GM12892 (cell line): ENCODE results near the gene WFIKKN2.

ENCODE experiments used
- DNase-seq: peaks from one replicate; pipeline ENCODE4 v3.0.0; 2011; ENCODE audit not compliant: insufficient read length
- FAIRE-seq: peaks from 2 replicates; lab custom pipeline; 2011; peaks lifted over from hg19 to GRCh38; lab: Jason Lieb, UNC
- POLR2A ChIP-seq: IDR thresholded peaks from 2 replicates; pipeline ENCODE4 v1.6.1; 2011; ENCODE audit warnings: low read depth, low read length, control low read depth
- POLR2AphosphoS5 ChIP-seq: IDR thresholded peaks from 2 replicates; pipeline ENCODE4 v1.6.1; 2011; ENCODE audit warnings: low read depth, low read length, control low read depth
- TAF1 ChIP-seq: IDR thresholded peaks from 2 replicates; pipeline ENCODE4 v1.6.1; 2011; ENCODE audit warnings: low read depth, mild to moderate bottlenecking, control low read depth, low read length, borderline replicate concordance

The WFIKKN2 gene

GRCh38 chr17:50839591-50840310 lies 4.4 kb downstream of the WFIKKN2 start:
- DNase-seq = no peak
- FAIRE-seq = no peak
- no peak for TF ChIP-seq TAF1
- TF ChIP-seq POLR2AphosphoS5 = no peak
- no peak for TF ChIP-seq POLR2A

GRCh38 chr17:50840311-50840851 lies 5.0 kb downstream of the WFIKKN2 start:
- no peak for DNase-seq
- TF ChIP-seq POLR2A = no peak
- no peak for TF ChIP-seq POLR2AphosphoS5
- no peak for TF ChIP-seq TAF1
- FAIRE-seq = no peak

GRCh38 chr17:50841277-50841948 lies 6.0 kb downstream of the WFIKKN2 start:
- no peak for TF ChIP-seq POLR2A
- no peak for TF ChIP-seq TAF1
- no peak for TF ChIP-seq POLR2AphosphoS5
- FAIRE-seq (peak; percentile 50), DNase-seq (no peak)

GRCh38 chr17:50841949-50842354 lies 6.6 kb downstream of the WFIKKN2 start:
- DNase-seq (peak; percentile 75), FAIRE-seq (peak; percentile 87)
- TF ChIP-seq POLR2A (no peak), TAF1 (no peak), POLR2AphosphoS5 (no peak)

- TF ChIP-seq POLR2AphosphoS5 (no peak), POLR2A (no peak), TAF1 (no peak)
- FAIRE-seq = peak; percentile 24
- DNase-seq = no peak
These were observed 7.2 kb downstream of the WFIKKN2 start for GRCh38 chr17:50842506-50843149.

GRCh38 chr17:50843150-50843905 lies 7.9 kb downstream of the WFIKKN2 start:
- FAIRE-seq (no peak), DNase-seq (no peak)
- TF ChIP-seq TAF1 (no peak), POLR2A (no peak)

GRCh38 chr17:50844117-50844700 lies 8.8 kb downstream of the WFIKKN2 start:
- no peak for TF ChIP-seq TAF1
- no peak for TF ChIP-seq POLR2AphosphoS5
- no peak for TF ChIP-seq POLR2A
- DNase-seq (no peak), FAIRE-seq (no peak)

- TF ChIP-seq POLR2AphosphoS5 (no peak), POLR2A (no peak), TAF1 (no peak)
- DNase-seq (no peak), FAIRE-seq (no peak)
These were observed 10.1 kb downstream of the WFIKKN2 start for GRCh38 chr17:50845240-50846147.

GRCh38 chr17:50847566-50847965 lies 12.2 kb downstream of the WFIKKN2 start:
- no peak for TF ChIP-seq POLR2AphosphoS5
- DNase-seq (no peak), FAIRE-seq (no peak)

GRCh38 chr17:50848039-50848438 lies 12.7 kb downstream of the WFIKKN2 start:
- no peak for DNase-seq
- no peak for FAIRE-seq
- TF ChIP-seq POLR2A (no peak), POLR2AphosphoS5 (no peak), TAF1 (no peak)
